ENCODE results near the gene KCNIP4. TPM values are rescaled to one million over a fixed set of nuclear protein-coding genes. Genes with fewer than 3 reads are reported as not detected.

The KCNIP4 gene
- total RNA-seq, 1 donor from 2014 or later: 0.39 TPM

GRCh38 chr4:20825505-20825904 is 1123.1 kb downstream of the KCNIP4 start:
- Mint-ChIP-seq H3K36me3 (no peaks in the 10 kb centered on the region), H3K27me3 (ENCODE audit: insufficient read depth, low read depth) (peaks cover 5% of the 10 kb centered on the region), H3K27ac (no peak overlapping the region), H3K9me3 (no peaks in the 10 kb centered on the region), H3K4me3 (no peak overlapping the region), H3K4me1 (no peaks in the 10 kb centered on the region)
- H3F3A ChIP-seq (ENCODE audit: low read depth): no peaks in the 10 kb centered on the region
- no peak overlapping the region for H2AFZ ChIP-seq (replicated peaks)
- H4K20me1 ChIP-seq (ENCODE audit: low read depth): no peaks in the 10 kb centered on the region
- no peaks in the 10 kb centered on the region for H3K4me1 ChIP-seq
- H3K79me2 ChIP-seq (ENCODE audit: low read depth): no peaks in the 10 kb centered on the region
- TF ChIP-seq EZH2 (IDR thresholded peaks at IDR 0.05) (no peak), EZH2phosphoT487 (IDR thresholded peaks at IDR 0.05) (no peak)
- TF ChIP-seq, protein P1, sequence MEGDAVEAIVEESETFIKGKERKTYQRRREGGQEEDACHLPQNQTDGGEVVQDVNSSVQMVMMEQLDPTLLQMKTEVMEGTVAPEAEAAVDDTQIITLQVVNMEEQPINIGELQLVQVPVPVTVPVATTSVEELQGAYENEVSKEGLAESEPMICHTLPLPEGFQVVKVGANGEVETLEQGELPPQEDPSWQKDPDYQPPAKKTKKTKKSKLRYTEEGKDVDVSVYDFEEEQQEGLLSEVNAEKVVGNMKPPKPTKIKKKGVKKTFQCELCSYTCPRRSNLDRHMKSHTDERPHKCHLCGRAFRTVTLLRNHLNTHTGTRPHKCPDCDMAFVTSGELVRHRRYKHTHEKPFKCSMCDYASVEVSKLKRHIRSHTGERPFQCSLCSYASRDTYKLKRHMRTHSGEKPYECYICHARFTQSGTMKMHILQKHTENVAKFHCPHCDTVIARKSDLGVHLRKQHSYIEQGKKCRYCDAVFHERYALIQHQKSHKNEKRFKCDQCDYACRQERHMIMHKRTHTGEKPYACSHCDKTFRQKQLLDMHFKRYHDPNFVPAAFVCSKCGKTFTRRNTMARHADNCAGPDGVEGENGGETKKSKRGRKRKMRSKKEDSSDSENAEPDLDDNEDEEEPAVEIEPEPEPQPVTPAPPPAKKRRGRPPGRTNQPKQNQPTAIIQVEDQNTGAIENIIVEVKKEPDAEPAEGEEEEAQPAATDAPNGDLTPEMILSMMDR (IDR thresholded peaks at IDR 0.05): no peak
- no peak overlapping the region for H3K27ac ChIP-seq
- no peak for DNase-seq (ENCODE audit: low spot score)
- H3K36me3 ChIP-seq: no peaks in the 10 kb centered on the region
- no peak overlapping the region for H3K4me3 ChIP-seq
- H3K9me3 ChIP-seq (ENCODE audit: low read depth): no peaks in the 10 kb centered on the region
- no peak overlapping the region for H3K9ac ChIP-seq
- H3K4me2 ChIP-seq: no peak overlapping the region
- H3K27me3 ChIP-seq: no peaks in the 10 kb centered on the region

DNA sequence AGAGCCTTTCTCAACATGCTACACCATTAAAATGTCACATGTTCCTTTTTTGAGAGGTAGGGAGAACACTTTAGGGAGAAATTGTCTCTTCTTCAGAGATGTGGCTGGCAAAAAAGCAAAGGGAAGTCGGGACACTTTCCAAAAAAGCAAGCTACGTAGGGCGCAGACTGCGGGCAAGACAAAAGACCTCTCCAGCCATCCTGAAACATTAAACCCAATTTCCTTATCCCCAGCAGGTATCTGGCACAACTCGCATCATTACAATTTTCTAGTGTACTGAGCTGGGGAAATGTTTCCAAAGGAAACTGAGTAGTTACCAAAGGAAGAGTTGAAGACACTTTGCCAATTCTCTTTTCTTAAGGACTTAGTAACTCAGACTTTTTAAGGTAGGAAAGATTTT is 1132.3 kb downstream of the KCNIP4 start:
- Mint-ChIP-seq H3K36me3 (no peaks in the 10 kb centered on the region), H3K27me3 (ENCODE audit: insufficient read depth, low read depth) (no peaks in the 10 kb centered on the region), H3K4me3 (no peak overlapping the region), H3K9me3 (no peaks in the 10 kb centered on the region), H3K4me1 (peaks cover 4% of the 10 kb centered on the region), H3K27ac (no peak overlapping the region)
- no peaks in the 10 kb centered on the region for H3K27me3 ChIP-seq
- H3K9me3 ChIP-seq (ENCODE audit: low read depth): no peaks in the 10 kb centered on the region
- H3K36me3 ChIP-seq: no peaks in the 10 kb centered on the region
- no peaks in the 10 kb centered on the region for H3F3A ChIP-seq (ENCODE audit: low read depth)
- no peak overlapping the region for H3K4me3 ChIP-seq
- H3K9ac ChIP-seq: no peak overlapping the region
- no peak overlapping the region for H2AFZ ChIP-seq (replicated peaks)
- H3K79me2 ChIP-seq (ENCODE audit: low read depth): no peaks in the 10 kb centered on the region
- H3K27ac ChIP-seq: no peak overlapping the region
- H3K4me1 ChIP-seq: no peaks in the 10 kb centered on the region
- no peaks in the 10 kb centered on the region for H4K20me1 ChIP-seq (ENCODE audit: low read depth)
- no peak overlapping the region for H3K4me2 ChIP-seq
- no peak for TF ChIP-seq EZH2 (IDR thresholded peaks at IDR 0.05)
- TF ChIP-seq, protein P1 (IDR thresholded peaks at IDR 0.05): no peak
- TF ChIP-seq EZH2phosphoT487 (IDR thresholded peaks at IDR 0.05): no peak
- DNase-seq (ENCODE audit: low spot score): no peak

- Mint-ChIP-seq H3K4me3 (no peak overlapping the region), H3K36me3 (no peaks in the 10 kb centered on the region), H3K27ac (no peak overlapping the region), H3K9me3 (no peaks in the 10 kb centered on the region), H3K4me1 (peaks cover 4% of the 10 kb centered on the region), H3K27me3 (ENCODE audit: insufficient read depth, low read depth) (no peaks in the 10 kb centered on the region)
- H3K36me3 ChIP-seq: no peaks in the 10 kb centered on the region
- H3K4me2 ChIP-seq: no peak overlapping the region
- no peaks in the 10 kb centered on the region for H4K20me1 ChIP-seq (ENCODE audit: low read depth)
- H3K79me2 ChIP-seq (ENCODE audit: low read depth): no peaks in the 10 kb centered on the region
- TF ChIP-seq, protein P1 (IDR thresholded peaks at IDR 0.05): no peak
- TF ChIP-seq EZH2 (IDR thresholded peaks at IDR 0.05) (no peak), EZH2phosphoT487 (IDR thresholded peaks at IDR 0.05) (no peak)
- H3K4me3 ChIP-seq: no peak overlapping the region
- no peak overlapping the region for H3K27ac ChIP-seq
- no peak overlapping the region for H3K9ac ChIP-seq
- no peaks in the 10 kb centered on the region for H3F3A ChIP-seq (ENCODE audit: low read depth)
- no peaks in the 10 kb centered on the region for H3K9me3 ChIP-seq (ENCODE audit: low read depth)
- no peaks in the 10 kb centered on the region for H3K27me3 ChIP-seq
- no peak overlapping the region for H2AFZ ChIP-seq (replicated peaks)
- no peak for DNase-seq (ENCODE audit: low spot score)
- H3K4me1 ChIP-seq: no peaks in the 10 kb centered on the region
Measured at GRCh38 chr4:20813700-20814099, 1134.9 kb downstream of the KCNIP4 start.
